Skin epidermis (tissue), 12 donors: ENCODE data around the gene GRK4.
A peak's percentile ranks its signal among the peaks of the same experiment; 100 is the strongest.
"Not testable (repeated sequence)": the region's sequence is repeated elsewhere in the genome, so short reads cannot be mapped to it uniquely, and the experiment has no call there.

Source experiments
- H3K27ac ChIP-seq, 21 experiments: fragments of 200-600 bp; sonication (generic) in 11 of 21; one replicate each; pipeline ENCODE4 v1.5.0; 2020; ENCODE audit warnings: mild to moderate bottlenecking in 3 of 21, inconsistent platforms in 2 of 21, moderate library complexity in 2 of 21
- H3K4me3 ChIP-seq, 7 experiments: fragments of 200-600 bp; sonication (generic) in 2 of 7; one replicate each; pipeline ENCODE4 v1.5.0; 2020; ENCODE audit warnings: inconsistent platforms in 2 of 7, mild to moderate bottlenecking in 2 of 7, moderate library complexity in 1 of 7

The GRK4 gene

GRCh38 chr4:2950221-2950989 is 13.0 kb upstream of the GRK4 start:
- Histone ChIP-seq H3K27ac (no peak overlapping the region), H3K4me3 (no peak overlapping the region)

GRCh38 chr4:2953496-2953895 is 9.9 kb upstream of the GRK4 start:
- Histone ChIP-seq H3K27ac (no peak overlapping the region), H3K4me3 (no peak overlapping the region)

- Histone ChIP-seq H3K27ac (peak overlapping the region in 4 of 21 experiments; percentile 19 to 39 (median 36)), H3K4me3 (no peak overlapping the region)
These were observed 8.8 kb upstream of the GRK4 start for GRCh38 chr4:2954358-2955185.

GRCh38 chr4:2955186-2956044 is 8.0 kb upstream of the GRK4 start:
- H3K27ac ChIP-seq, H3K4me3 ChIP-seq: not testable (repeated sequence)

- Histone ChIP-seq H3K27ac (no peak overlapping the region), H3K4me3 (no peak overlapping the region)
These were observed 4.9 kb upstream of the GRK4 start for GRCh38 chr4:2958446-2958845.

GRCh38 chr4:2960450-2960849 is 2.9 kb upstream of the GRK4 start:
- not testable (repeated sequence) for H3K4me3 ChIP-seq, H3K27ac ChIP-seq

GRCh38 chr4:2961421-2961810 is 2.0 kb upstream of the GRK4 start:
- Histone ChIP-seq H3K27ac (peak overlapping the region in 6 of 21 experiments; percentile 18 to 98 (median 60)), H3K4me3 (peak overlapping the region in 3 of 7 experiments; percentile 92 to 99 (median 95))

GRCh38 chr4:2961811-2962441 is 1.4 kb upstream of the GRK4 start:
- H3K4me3 ChIP-seq: peak overlapping the region; percentile 70 to 99 (median 94)
- peak overlapping the region in 15 of 21 experiments; percentile 81 to 98 (median 92) for H3K27ac ChIP-seq

- Histone ChIP-seq H3K4me3 (peak overlapping the region; percentile 70 to 99 (median 94)), H3K27ac (peak overlapping the region; percentile 71 to 98 (median 90))
These were observed 677 bp upstream of the GRK4 start for GRCh38 chr4:2962614-2963174.

GRCh38 chr4:2963966-2964471 is 648 bp downstream of the GRK4 start:
- Histone ChIP-seq H3K27ac (peak overlapping the region in 20 of 21 experiments; percentile 49 to 98 (median 88)), H3K4me3 (peak overlapping the region; percentile 70 to 99 (median 94))

- H3K4me3 ChIP-seq: peak overlapping the region in 2 of 7 experiments; percentile 94 to 95
- H3K27ac ChIP-seq: peak overlapping the region in 2 of 21 experiments; percentile 84 to 98
These were observed 1.4 kb downstream of the GRK4 start for GRCh38 chr4:2964706-2965258.

GRCh38 chr4:2965262-2965661 is 1.9 kb downstream of the GRK4 start:
- H3K27ac ChIP-seq: no peak overlapping the region
- H3K4me3 ChIP-seq: no peak overlapping the region

GRCh38 chr4:2968381-2968780 is 5.0 kb downstream of the GRK4 start:
- H3K4me3 ChIP-seq: no peak overlapping the region
- H3K27ac ChIP-seq: no peak overlapping the region

- no peak overlapping the region for H3K27ac ChIP-seq
- no peak overlapping the region for H3K4me3 ChIP-seq
These were observed 7.9 kb downstream of the GRK4 start for GRCh38 chr4:2971275-2971674.

GRCh38 chr4:2977211-2978088 is 14.1 kb downstream of the GRK4 start:
- Histone ChIP-seq H3K27ac (peak overlapping the region in 1 of 21 experiments; percentile 40), H3K4me3 (no peak overlapping the region)

GRCh38 chr4:2981256-2981819 is 18.0 kb downstream of the GRK4 start:
- no peak overlapping the region for H3K27ac ChIP-seq
- H3K4me3 ChIP-seq: no peak overlapping the region

GRCh38 chr4:2982012-2982411 is 18.6 kb downstream of the GRK4 start:
- no peak overlapping the region for H3K4me3 ChIP-seq

More at GRCh38 chr4:2982012-2982411, 18.6 kb downstream of the GRK4 start:
- no peak overlapping the region for H3K27ac ChIP-seq
